GM23338 (cell line): Measurements from ENCODE around the gene USP31. TPM values are rescaled to one million over a fixed set of nuclear protein-coding genes. Genes with fewer than 3 reads are reported as not detected.

Source experiments
- ATAC-seq: fragments of 200-7000 bp; cut with Tn5 transposase; 3 replicates; pipeline ENCODE4 v1.9.1; 2020
- DNase-seq: peaks from one replicate; pipeline ENCODE4 v3.0.0-alpha.2; 2015; ENCODE audit warnings: low spot score
- H2AFZ ChIP-seq: fragments of 200-600 bp; sonication (generic); 2 replicates; pipeline ENCODE4 v1.8.0; 2016; ENCODE audit warnings: antibody characterized with exemption, mild to moderate bottlenecking, moderate library complexity
- H3F3A ChIP-seq: fragments of 200-600 bp; sonication (generic); replicated peaks from 2 replicates; pipeline ENCODE4 v1.8.0; 2017; ENCODE audit warnings: antibody characterized with exemption, mixed run types, low read depth
- H3K27ac ChIP-seq: fragments of 200-600 bp; sonication (generic); 2 replicates; pipeline ENCODE4 v1.6.1; 2016; ENCODE audit warnings: low read depth
- H3K27me3 ChIP-seq: fragments of 200-600 bp; sonication (generic); 2 replicates; pipeline ENCODE4 v1.8.0; 2016; ENCODE audit warnings: mild to moderate bottlenecking, mixed run types, moderate library complexity; ENCODE audit not compliant: insufficient read depth
- H3K36me3 ChIP-seq: fragments of 200-600 bp; sonication (generic); 2 replicates; pipeline ENCODE4 v1.8.0; 2016; ENCODE audit warnings: mild to moderate bottlenecking; ENCODE audit not compliant: insufficient read depth
- H3K4me1 ChIP-seq: fragments of 200-600 bp; sonication (generic); 2 replicates; pipeline ENCODE4 v1.8.0; 2016; ENCODE audit warnings: mild to moderate bottlenecking, moderate library complexity; ENCODE audit not compliant: insufficient read depth
- H3K4me2 ChIP-seq: fragments of 200-600 bp; sonication (generic); 2 replicates; pipeline ENCODE4 v1.7.1; 2017; ENCODE audit warnings: mixed run types
- H3K4me3 ChIP-seq: fragments of 200-600 bp; sonication (generic); 2 replicates; pipeline ENCODE4 v1.6.1; 2016; ENCODE audit warnings: mixed run types
- H3K79me2 ChIP-seq: fragments of 200-600 bp; sonication (generic); replicated peaks from 2 replicates; pipeline ENCODE4 v1.8.0; 2017; ENCODE audit warnings: mild to moderate bottlenecking; ENCODE audit not compliant: insufficient read depth
- H3K9me2 ChIP-seq: fragments of 200-600 bp; sonication (generic); 2 replicates; pipeline ENCODE4 v1.8.0; 2017; ENCODE audit not compliant: insufficient read depth
- H4K20me1 ChIP-seq: fragments of 200-600 bp; sonication (generic); replicated peaks from 2 replicates; pipeline ENCODE4 v1.8.0; 2017; ENCODE audit warnings: mild to moderate bottlenecking; ENCODE audit not compliant: insufficient read depth
- H3K27ac Mint-ChIP-seq: 2 replicates; pipeline ENCODE4 v1.8.0; 2020; ENCODE audit warnings: inconsistent platforms, mild to moderate bottlenecking, moderate library complexity, mixed read lengths
- H3K27me3 Mint-ChIP-seq: 3 replicates; pipeline ENCODE4 v1.8.0; 2022; ENCODE audit warnings: low read depth, mild to moderate bottlenecking, moderate library complexity, mixed read lengths, inconsistent platforms; ENCODE audit not compliant: insufficient read depth, poor library complexity
- H3K36me3 Mint-ChIP-seq: 3 replicates; pipeline ENCODE4 v1.8.0; 2021; ENCODE audit warnings: low read depth, mild to moderate bottlenecking, inconsistent platforms, moderate library complexity, mixed read lengths
- H3K4me1 Mint-ChIP-seq: 3 replicates; pipeline ENCODE4 v1.8.0; 2020; ENCODE audit warnings: mild to moderate bottlenecking, inconsistent platforms, mixed read lengths
- H3K4me3 Mint-ChIP-seq: 3 replicates; pipeline ENCODE4 v1.8.0; 2021; ENCODE audit warnings: moderate library complexity, mild to moderate bottlenecking, inconsistent platforms, mixed read lengths
- H3K9me3 Mint-ChIP-seq: 3 replicates; pipeline ENCODE4 v1.8.0; 2020; ENCODE audit warnings: moderate library complexity, mild to moderate bottlenecking, inconsistent platforms, mixed read lengths
- EZH2 ChIP-seq: fragments of 200-600 bp; sonication (generic); IDR thresholded peaks from one replicate; pipeline ENCODE4 v1.8.0; 2017; ENCODE audit warnings: antibody characterized with exemption, mild to moderate bottlenecking, low read depth; ENCODE audit not compliant: unreplicated experiment
- EZH2phosphoT487 ChIP-seq: fragments of 200-600 bp; sonication (generic); IDR thresholded peaks from one replicate; pipeline ENCODE4 v1.8.1; 2018; ENCODE audit warnings: antibody characterized with exemption; ENCODE audit not compliant: unreplicated experiment
- JUNB ChIP-seq: IDR thresholded peaks from one replicate; pipeline ENCODE4 v1.6.1; 2016; ENCODE audit warnings: antibody characterized with exemption; ENCODE audit not compliant: unreplicated experiment
- POLR2AphosphoS5 ChIP-seq: IDR thresholded peaks from 2 replicates; pipeline ENCODE4 v1.6.1; 2016; ENCODE audit warnings: antibody characterized with exemption, low read depth
- ZNF331 ChIP-seq: fragments of 250-450 bp; sonication (Bioruptor Pico); IDR thresholded peaks from 2 replicates; pipeline ENCODE4 v1.5.0; 2020; ENCODE audit warnings: low read depth, mild to moderate bottlenecking, moderate library complexity
- polyA plus RNA-seq: library from polyadenylated mRNA; unstranded; fragments of >200 nt; fragmentation: Nextera tagmentation; extraction: Ambion mirVana; gene quantifications from 2 replicates; pipeline ENCODE4 v1.2.1, GENCODE V29; 2016
- total RNA-seq: library from RNA; depleted of rRNA; stranded (reverse); fragments of >200 nt; shearing (Covaris generic); gene quantifications from 2 replicates; pipeline ENCODE4 v1.2.3, GENCODE V29; 2014
- TF ChIP-seq, protein P1 (sequence below), 2 experiments: fragments of 200-600 bp in 1 of 2; sonication (generic) in 1 of 2; conservative IDR thresholded peaks; 2 replicates each; pipeline versions ENCODE4 v1.5.1 to v1.6.1; 2016 to 2017; ENCODE audit warnings: antibody characterized with exemption in 2 of 2, low read depth in 2 of 2, mild to moderate bottlenecking in 2 of 2, moderate library complexity in 1 of 2
- TF ChIP-seq, protein P2 (sequence below): fragments of 250-450 bp; sonication (Bioruptor Pico); IDR thresholded peaks from 2 replicates; pipeline ENCODE4 v1.5.0; 2020; ENCODE audit warnings: mild to moderate bottlenecking, moderate library complexity

The USP31 gene
- total and polyA plus RNA-seq, 2 experiments from 2014 or later, result 4.3 to 17.9 TPM

- TF ChIP-seq, protein P1, sequence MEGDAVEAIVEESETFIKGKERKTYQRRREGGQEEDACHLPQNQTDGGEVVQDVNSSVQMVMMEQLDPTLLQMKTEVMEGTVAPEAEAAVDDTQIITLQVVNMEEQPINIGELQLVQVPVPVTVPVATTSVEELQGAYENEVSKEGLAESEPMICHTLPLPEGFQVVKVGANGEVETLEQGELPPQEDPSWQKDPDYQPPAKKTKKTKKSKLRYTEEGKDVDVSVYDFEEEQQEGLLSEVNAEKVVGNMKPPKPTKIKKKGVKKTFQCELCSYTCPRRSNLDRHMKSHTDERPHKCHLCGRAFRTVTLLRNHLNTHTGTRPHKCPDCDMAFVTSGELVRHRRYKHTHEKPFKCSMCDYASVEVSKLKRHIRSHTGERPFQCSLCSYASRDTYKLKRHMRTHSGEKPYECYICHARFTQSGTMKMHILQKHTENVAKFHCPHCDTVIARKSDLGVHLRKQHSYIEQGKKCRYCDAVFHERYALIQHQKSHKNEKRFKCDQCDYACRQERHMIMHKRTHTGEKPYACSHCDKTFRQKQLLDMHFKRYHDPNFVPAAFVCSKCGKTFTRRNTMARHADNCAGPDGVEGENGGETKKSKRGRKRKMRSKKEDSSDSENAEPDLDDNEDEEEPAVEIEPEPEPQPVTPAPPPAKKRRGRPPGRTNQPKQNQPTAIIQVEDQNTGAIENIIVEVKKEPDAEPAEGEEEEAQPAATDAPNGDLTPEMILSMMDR (conservative IDR thresholded peaks at IDR 0.05; ENCODE audit: low read depth in 2 of 2), result no peak
- TF ChIP-seq, protein P2, sequence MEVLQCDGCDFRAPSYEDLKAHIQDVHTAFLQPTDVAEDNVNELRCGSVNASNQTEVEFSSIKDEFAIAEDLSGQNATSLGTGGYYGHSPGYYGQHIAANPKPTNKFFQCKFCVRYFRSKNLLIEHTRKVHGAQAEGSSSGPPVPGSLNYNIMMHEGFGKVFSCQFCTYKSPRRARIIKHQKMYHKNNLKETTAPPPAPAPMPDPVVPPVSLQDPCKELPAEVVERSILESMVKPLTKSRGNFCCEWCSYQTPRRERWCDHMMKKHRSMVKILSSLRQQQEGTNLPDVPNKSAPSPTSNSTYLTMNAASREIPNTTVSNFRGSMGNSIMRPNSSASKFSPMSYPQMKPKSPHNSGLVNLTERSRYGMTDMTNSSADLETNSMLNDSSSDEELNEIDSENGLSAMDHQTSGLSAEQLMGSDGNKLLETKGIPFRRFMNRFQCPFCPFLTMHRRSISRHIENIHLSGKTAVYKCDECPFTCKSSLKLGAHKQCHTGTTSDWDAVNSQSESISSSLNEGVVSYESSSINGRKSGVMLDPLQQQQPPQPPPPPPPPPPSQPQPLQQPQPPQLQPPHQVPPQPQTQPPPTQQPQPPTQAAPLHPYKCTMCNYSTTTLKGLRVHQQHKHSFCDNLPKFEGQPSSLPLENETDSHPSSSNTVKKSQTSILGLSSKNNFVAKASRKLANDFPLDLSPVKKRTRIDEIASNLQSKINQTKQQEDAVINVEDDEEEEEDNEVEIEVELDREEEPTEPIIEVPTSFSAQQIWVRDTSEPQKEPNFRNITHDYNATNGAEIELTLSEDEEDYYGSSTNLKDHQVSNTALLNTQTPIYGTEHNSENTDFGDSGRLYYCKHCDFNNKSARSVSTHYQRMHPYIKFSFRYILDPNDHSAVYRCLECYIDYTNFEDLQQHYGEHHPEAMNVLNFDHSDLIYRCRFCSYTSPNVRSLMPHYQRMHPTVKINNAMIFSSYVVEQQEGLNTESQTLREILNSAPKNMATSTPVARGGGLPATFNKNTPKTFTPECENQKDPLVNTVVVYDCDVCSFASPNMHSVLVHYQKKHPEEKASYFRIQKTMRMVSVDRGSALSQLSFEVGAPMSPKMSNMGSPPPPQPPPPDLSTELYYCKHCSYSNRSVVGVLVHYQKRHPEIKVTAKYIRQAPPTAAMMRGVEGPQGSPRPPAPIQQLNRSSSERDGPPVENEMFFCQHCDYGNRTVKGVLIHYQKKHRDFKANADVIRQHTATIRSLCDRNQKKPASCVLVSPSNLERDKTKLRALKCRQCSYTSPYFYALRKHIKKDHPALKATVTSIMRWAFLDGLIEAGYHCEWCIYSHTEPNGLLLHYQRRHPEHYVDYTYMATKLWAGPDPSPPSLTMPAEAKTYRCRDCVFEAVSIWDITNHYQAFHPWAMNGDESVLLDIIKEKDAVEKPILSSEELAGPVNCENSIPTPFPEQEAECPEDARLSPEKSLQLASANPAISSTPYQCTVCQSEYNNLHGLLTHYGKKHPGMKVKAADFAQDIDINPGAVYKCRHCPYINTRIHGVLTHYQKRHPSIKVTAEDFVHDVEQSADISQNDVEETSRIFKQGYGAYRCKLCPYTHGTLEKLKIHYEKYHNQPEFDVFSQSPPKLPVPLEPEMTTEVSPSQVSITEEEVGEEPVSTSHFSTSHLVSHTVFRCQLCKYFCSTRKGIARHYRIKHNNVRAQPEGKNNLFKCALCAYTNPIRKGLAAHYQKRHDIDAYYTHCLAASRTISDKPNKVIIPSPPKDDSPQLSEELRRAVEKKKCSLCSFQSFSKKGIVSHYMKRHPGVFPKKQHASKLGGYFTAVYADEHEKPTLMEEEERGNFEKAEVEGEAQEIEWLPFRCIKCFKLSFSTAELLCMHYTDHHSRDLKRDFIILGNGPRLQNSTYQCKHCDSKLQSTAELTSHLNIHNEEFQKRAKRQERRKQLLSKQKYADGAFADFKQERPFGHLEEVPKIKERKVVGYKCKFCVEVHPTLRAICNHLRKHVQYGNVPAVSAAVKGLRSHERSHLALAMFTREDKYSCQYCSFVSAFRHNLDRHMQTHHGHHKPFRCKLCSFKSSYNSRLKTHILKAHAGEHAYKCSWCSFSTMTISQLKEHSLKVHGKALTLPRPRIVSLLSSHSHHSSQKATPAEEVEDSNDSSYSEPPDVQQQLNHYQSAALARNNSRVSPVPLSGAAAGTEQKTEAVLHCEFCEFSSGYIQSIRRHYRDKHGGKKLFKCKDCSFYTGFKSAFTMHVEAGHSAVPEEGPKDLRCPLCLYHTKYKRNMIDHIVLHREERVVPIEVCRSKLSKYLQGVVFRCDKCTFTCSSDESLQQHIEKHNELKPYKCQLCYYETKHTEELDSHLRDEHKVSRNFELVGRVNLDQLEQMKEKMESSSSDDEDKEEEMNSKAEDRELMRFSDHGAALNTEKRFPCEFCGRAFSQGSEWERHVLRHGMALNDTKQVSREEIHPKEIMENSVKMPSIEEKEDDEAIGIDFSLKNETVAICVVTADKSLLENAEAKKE (CRISPR knock-in tag), result no peak
- TF ChIP-seq EZH2, result no peak
- TF ChIP-seq ZNF331 (CRISPR knock-in tag), result no peak
These were observed 46.2 kb upstream of the USP31 start (continued) for GRCh38 chr16:23195366-23195978.

GRCh38 chr16:23194497-23195221 lies 45.4 kb upstream of the USP31 start:
- Histone ChIP-seq H3K9me2 (no peaks in the 10 kb centered on the region), H4K20me1 (peaks cover 4% of the 10 kb centered on the region; the same call in 1 of the 2 replicates), H3F3A (peaks cover 3% of the 10 kb centered on the region; the same call in 1 of the 2 replicates), H3K4me2 (no peak overlapping the region), H3K27ac (no peak overlapping the region), H3K79me2 (no peaks in the 10 kb centered on the region), H3K4me3 (no peak overlapping the region), H3K36me3 (no peaks in the 10 kb centered on the region), H2AFZ (no peak overlapping the region), H3K27me3 (no peaks in the 10 kb centered on the region), H3K4me1 (peaks cover 27% of the 10 kb centered on the region)
- Mint-ChIP-seq H3K36me3 (no peaks in the 10 kb centered on the region), H3K9me3 (no peaks in the 10 kb centered on the region), H3K27ac (no peak overlapping the region), H3K4me1 (peaks cover 17% of the 10 kb centered on the region), H3K4me3 (no peak overlapping the region), H3K27me3 (peaks cover 3% of the 10 kb centered on the region)
- no peak for DNase-seq
- no peak for TF ChIP-seq POLR2AphosphoS5
- no peak for TF ChIP-seq EZH2
- no peak for TF ChIP-seq JUNB
- TF ChIP-seq EZH2phosphoT487, result no peak
- no peak for ATAC-seq
